Right ventricle myocardium inferior (tissue), 1 donor: ENCODE results near the gene ADTRP. TPM values are rescaled to one million over a fixed set of nuclear protein-coding genes. Genes with fewer than 3 reads are reported as not detected.

ENCODE experiments used
- ATAC-seq: fragments of 200-7000 bp; cut with Tn5 transposase; one replicate; pipeline ENCODE4 v1.9.1; 2020; ENCODE audit warnings: mild to moderate bottlenecking, moderate library complexity
- DNase-seq: peaks from one replicate; pipeline ENCODE4 v3.0.0; 2021; ENCODE audit errors: missing footprints
- intact Hi-C: fragments of 100-400 bp; cut with DNase I; formaldehyde crosslinking; loops from one replicate; pipeline ENCODE4 v1.11.0; 2022
- total RNA-seq: library from RNA; stranded (reverse); fragmentation: NEBNext Ultra II Directional; extraction: Animal tissue kit (Norgen Biotek cat#: 25700); gene quantifications from one replicate; pipeline ENCODE4 v1.2.1, GENCODE V29; 2021
- donor health status: DM: no; HTN: yes; CAD: no; lungs with severe emphysema.

ADTRP gene
- total RNA-seq, 1 donor from 2014 or later = not detected

- intact Hi-C loops = no loop called here
- peak; percentile 42 for ATAC-seq
- no peak for DNase-seq
These were observed 14.9 kb downstream of the ADTRP start for GRCh38 chr6:11763460-11764249.

GRCh38 chr6:11762794-11763459, 15.7 kb downstream of the ADTRP start:
- ATAC-seq (peak; percentile 6), DNase-seq (no peak)
- intact Hi-C loops = no loop called here

- DNase-seq (no peak), ATAC-seq (no peak)
- intact Hi-C loops = no loop called here
These were observed 16.6 kb downstream of the ADTRP start for GRCh38 chr6:11761744-11762620.

- ATAC-seq (no peak), DNase-seq (no peak)
- intact Hi-C loops = no loop called here
These were observed 18.6 kb downstream of the ADTRP start for GRCh38 chr6:11760015-11760473.

GRCh38 chr6:11758878-11759277, 19.7 kb downstream of the ADTRP start:
- ATAC-seq = no peak
- intact Hi-C loops = no loop called here
- DNase-seq = no peak

- ATAC-seq (no peak), DNase-seq (no peak)
- intact Hi-C loops = no loop called here
These were observed 21.9 kb downstream of the ADTRP start for GRCh38 chr6:11756726-11757125.

- intact Hi-C loops = no loop called here
- ATAC-seq (no peak), DNase-seq (no peak)
These were observed 22.3 kb downstream of the ADTRP start for GRCh38 chr6:11756292-11756691.

- DNase-seq (no peak), ATAC-seq (no peak)
- intact Hi-C loops = no loop called here
These were observed 22.9 kb downstream of the ADTRP start for GRCh38 chr6:11755725-11756124.

- intact Hi-C loops = no loop called here
- peak; percentile 87 for ATAC-seq
These were observed 23.9 kb downstream of the ADTRP start for GRCh38 chr6:11754625-11755271.

GRCh38 chr6:11753798-11754197, 24.8 kb downstream of the ADTRP start:
- ATAC-seq (no peak), DNase-seq (no peak)
- intact Hi-C loops = no loop called here

More at GRCh38 chr6:11754625-11755271, 23.9 kb downstream of the ADTRP start:
- DNase-seq = no peak

GRCh38 chr6:11752360-11752759, 26.2 kb downstream of the ADTRP start:
- DNase-seq = no peak
- ATAC-seq = no peak
- intact Hi-C loops = no loop called here

GRCh38 chr6:11750682-11751081, 27.9 kb downstream of the ADTRP start:
- DNase-seq = no peak
- intact Hi-C loops = no loop called here
- ATAC-seq = no peak

- ATAC-seq (no peak), DNase-seq (no peak)
- intact Hi-C loops = no loop called here
These were observed 29.9 kb downstream of the ADTRP start for GRCh38 chr6:11748591-11749210.

GRCh38 chr6:11747021-11747420, 31.6 kb downstream of the ADTRP start:
- DNase-seq (no peak), ATAC-seq (no peak)
- intact Hi-C loops = no loop called here

- intact Hi-C loops = no loop called here
- ATAC-seq (peak; percentile 95), DNase-seq (peak; percentile 75)
These were observed 33.9 kb downstream of the ADTRP start for GRCh38 chr6:11744753-11745152.

- intact Hi-C loops = no loop called here
- DNase-seq (no peak), ATAC-seq (no peak)
These were observed 34.5 kb downstream of the ADTRP start for GRCh38 chr6:11744101-11744500.

- intact Hi-C loops = no loop called here
- no peak for ATAC-seq
These were observed 37.7 kb downstream of the ADTRP start for GRCh38 chr6:11740875-11741274.

GRCh38 chr6:11738661-11739375, 39.8 kb downstream of the ADTRP start:
- ATAC-seq (no peak), DNase-seq (no peak)
- intact Hi-C loops = no loop called here

More at GRCh38 chr6:11740875-11741274, 37.7 kb downstream of the ADTRP start:
- DNase-seq = no peak
